PC-3 (cell line): ENCODE measurements around the gene STOX2. TPM values are rescaled to one million over a fixed set of nuclear protein-coding genes. Genes with fewer than 3 reads are reported as not detected.

ENCODE experiments used
- ATAC-seq: fragments of 200-7000 bp; cut with Tn5 transposase; 2 replicates; pipeline ENCODE4 v1.9.1; 2020; ENCODE audit warnings: mild to moderate bottlenecking, moderate library complexity
- BruUV-seq: library from RNA; stranded (reverse); fragments of 400-500 nt; replicated peaks from 2 replicates; lab custom pipeline; 2021; lab: Mats Ljungman, UMichigan
- CTCF ChIA-PET: fragments of 300-600 bp; sonication (Branson Sonifier 250); formaldehyde crosslinking; loops from one replicate; lab custom pipeline; 2022; ENCODE audit warnings: antibody characterized with exemption; lab: Charles Lee
- POLR2A ChIA-PET: fragments of 300-600 bp; sonication (Branson Sonifier 250); formaldehyde crosslinking; loops from one replicate; lab custom pipeline; 2022; ENCODE audit warnings: antibody characterized with exemption; ENCODE audit not compliant: unreplicated experiment; lab: Charles Lee
- DNase-seq: peaks from one replicate; pipeline ENCODE4 v3.0.0-alpha.2; 2015
- H2AFZ ChIP-seq: fragments of 300-600 bp; sonication (generic); 2 replicates; pipeline ENCODE4 v1.6.0; 2016; ENCODE audit warnings: antibody characterized with exemption, low read length
- H3F3A ChIP-seq: fragments of 300-600 bp; sonication (generic); one replicate; pipeline ENCODE4 v1.6.0; 2017; ENCODE audit warnings: antibody characterized with exemption, low read length, control low read depth, mild to moderate bottlenecking; ENCODE audit not compliant: unreplicated experiment
- H3K27ac ChIP-seq: fragments of 300-600 bp; sonication (generic); 2 replicates; pipeline ENCODE4 v1.5.1; 2016; ENCODE audit warnings: mild to moderate bottlenecking, low read length
- H3K27me3 ChIP-seq: fragments of 300-600 bp; sonication (generic); 2 replicates; pipeline ENCODE4 v1.6.1; 2016; ENCODE audit warnings: low read length, mixed read lengths
- H3K36me3 ChIP-seq: fragments of 300-600 bp; sonication (generic); 2 replicates; pipeline ENCODE4 v1.6.1; 2016; ENCODE audit warnings: low read depth, mixed run types, low read length, mixed read lengths
- H3K4me1 ChIP-seq: fragments of 300-600 bp; sonication (generic); 2 replicates; pipeline ENCODE4 v1.5.1; 2016; ENCODE audit warnings: low read length; ENCODE audit not compliant: insufficient read depth
- H3K4me2 ChIP-seq: fragments of 300-600 bp; sonication (generic); 2 replicates; pipeline ENCODE4 v1.6.0; 2016; ENCODE audit warnings: low read length
- H3K4me3 ChIP-seq: fragments of 300-600 bp; sonication (generic); 2 replicates; pipeline ENCODE4 v1.5.1; 2016; ENCODE audit warnings: mild to moderate bottlenecking, low read length, mixed read lengths
- H3K79me2 ChIP-seq: fragments of 300-600 bp; sonication (generic); 2 replicates; pipeline ENCODE4 v1.6.1; 2017; ENCODE audit warnings: low read length, mixed read lengths
- H3K9ac ChIP-seq: fragments of 300-600 bp; sonication (generic); 2 replicates; pipeline ENCODE4 v1.6.0; 2016; ENCODE audit warnings: mild to moderate bottlenecking, low read length
- H3K9me2 ChIP-seq: fragments of 300-600 bp; sonication (generic); replicated peaks from 2 replicates; pipeline ENCODE4 v1.6.1; 2016; ENCODE audit warnings: mixed run types, low read length, mixed read lengths
- H3K9me3 ChIP-seq: fragments of 300-600 bp; sonication (generic); 2 replicates; pipeline ENCODE4 v1.6.1; 2016; ENCODE audit warnings: low read length, mixed read lengths
- H4K20me1 ChIP-seq: fragments of 300-600 bp; sonication (generic); 2 replicates; pipeline ENCODE4 v1.6.1; 2016; ENCODE audit warnings: low read length, mixed read lengths
- EZH2 ChIP-seq: fragments of 300-600 bp; sonication (generic); IDR thresholded peaks from one replicate; pipeline ENCODE4 v1.6.1; 2017; ENCODE audit warnings: antibody characterized with exemption, mild to moderate bottlenecking, low read length; ENCODE audit not compliant: unreplicated experiment
- EZH2phosphoT487 ChIP-seq: fragments of 300-600 bp; sonication (generic); IDR thresholded peaks from 2 replicates; pipeline ENCODE4 v1.6.1; 2018; ENCODE audit warnings: mild to moderate bottlenecking, antibody characterized with exemption, low read length, borderline replicate concordance
- intact Hi-C: fragments of 100-400 bp; cut with micrococcal nuclease; formaldehyde crosslinking; loops from 2 replicates; pipeline ENCODE4 v1.9.0; 2023
- total RNA-seq: library from RNA; depleted of rRNA; stranded (reverse); fragments of >200 nt; gene quantifications from 2 replicates; pipeline ENCODE4 v1.2.3, GENCODE V29; 2014
- TF ChIP-seq, protein P1 (sequence below): fragments of 300-600 bp; sonication (generic); conservative IDR thresholded peaks from 2 replicates; pipeline ENCODE4 v1.5.1; 2017; ENCODE audit warnings: antibody characterized with exemption, low read depth, mild to moderate bottlenecking, low read length

Gene STOX2
- total RNA-seq, 1 experiment from 2014 or later, result 3.6 TPM

DNA sequence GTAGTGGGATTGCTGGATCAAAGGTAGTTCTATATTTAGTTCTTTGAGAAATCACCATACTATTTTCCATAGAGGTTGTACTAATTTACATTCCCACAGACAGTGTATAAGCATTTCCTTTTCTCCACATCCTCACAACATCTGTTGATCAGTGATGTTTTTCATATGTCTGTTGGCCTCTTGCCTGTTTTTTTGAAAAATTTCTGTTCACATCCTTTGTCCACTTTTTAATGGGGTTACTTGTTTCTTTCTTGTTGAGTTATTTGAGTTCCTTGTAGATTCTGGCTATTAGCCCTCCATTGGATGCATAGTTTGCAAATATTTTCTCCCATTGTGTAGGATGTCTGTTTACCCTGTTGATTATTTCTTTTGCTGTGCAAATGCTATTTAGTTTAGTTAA lies 72.6 kb downstream of the STOX2 start:
- DNase-seq, result no peak
- ChIA-PET CTCF (no interaction called here), POLR2A (no interaction called here)
- no peak overlapping the region for H2AFZ ChIP-seq
- no peak overlapping the region for H3K4me3 ChIP-seq
- TF ChIP-seq EZH2 (no peak), EZH2phosphoT487 (no peak)
- TF ChIP-seq, protein P1, sequence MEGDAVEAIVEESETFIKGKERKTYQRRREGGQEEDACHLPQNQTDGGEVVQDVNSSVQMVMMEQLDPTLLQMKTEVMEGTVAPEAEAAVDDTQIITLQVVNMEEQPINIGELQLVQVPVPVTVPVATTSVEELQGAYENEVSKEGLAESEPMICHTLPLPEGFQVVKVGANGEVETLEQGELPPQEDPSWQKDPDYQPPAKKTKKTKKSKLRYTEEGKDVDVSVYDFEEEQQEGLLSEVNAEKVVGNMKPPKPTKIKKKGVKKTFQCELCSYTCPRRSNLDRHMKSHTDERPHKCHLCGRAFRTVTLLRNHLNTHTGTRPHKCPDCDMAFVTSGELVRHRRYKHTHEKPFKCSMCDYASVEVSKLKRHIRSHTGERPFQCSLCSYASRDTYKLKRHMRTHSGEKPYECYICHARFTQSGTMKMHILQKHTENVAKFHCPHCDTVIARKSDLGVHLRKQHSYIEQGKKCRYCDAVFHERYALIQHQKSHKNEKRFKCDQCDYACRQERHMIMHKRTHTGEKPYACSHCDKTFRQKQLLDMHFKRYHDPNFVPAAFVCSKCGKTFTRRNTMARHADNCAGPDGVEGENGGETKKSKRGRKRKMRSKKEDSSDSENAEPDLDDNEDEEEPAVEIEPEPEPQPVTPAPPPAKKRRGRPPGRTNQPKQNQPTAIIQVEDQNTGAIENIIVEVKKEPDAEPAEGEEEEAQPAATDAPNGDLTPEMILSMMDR, result no peak
- no peaks in the 10 kb centered on the region for H3K9me3 ChIP-seq
- H3K9me2 ChIP-seq, result no peaks in the 10 kb centered on the region
- BruUV-seq, result no TSS peak
- intact Hi-C loops, result no loop called here
- H3K4me2 ChIP-seq, result no peak overlapping the region
- no peak for ATAC-seq
- no peak overlapping the region for H3K27ac ChIP-seq
- no peaks in the 10 kb centered on the region for H3K79me2 ChIP-seq
- no peaks in the 10 kb centered on the region for H3K27me3 ChIP-seq
- H3K4me1 ChIP-seq, result no peaks in the 10 kb centered on the region
- no peaks in the 10 kb centered on the region for H4K20me1 ChIP-seq
- no peaks in the 10 kb centered on the region for H3K36me3 ChIP-seq
- H3K9ac ChIP-seq, result no peak overlapping the region
- H3F3A ChIP-seq, result no peaks in the 10 kb centered on the region

DNA sequence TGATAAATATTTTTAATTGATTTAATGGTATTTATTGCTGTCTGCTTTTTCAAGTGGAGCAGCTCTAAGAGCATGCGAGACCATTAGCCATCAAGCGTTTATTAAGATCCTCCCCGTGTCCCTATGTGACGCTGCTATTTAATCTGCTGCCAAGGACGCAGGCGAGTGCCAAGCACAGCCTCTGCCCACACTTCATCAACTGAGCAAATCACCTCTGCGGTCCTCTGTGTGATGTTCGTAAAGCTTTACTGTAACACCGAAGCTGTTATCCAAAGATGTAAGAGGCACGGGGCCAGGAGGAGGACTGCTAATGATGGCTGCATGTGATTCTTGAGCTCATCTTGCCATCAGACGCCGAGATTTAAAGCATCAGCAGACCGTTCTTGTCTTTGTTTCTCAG lies 79.5 kb downstream of the STOX2 start:
- Histone ChIP-seq H2AFZ (no peak overlapping the region), H3K9me3 (no peaks in the 10 kb centered on the region), H3K9me2 (no peaks in the 10 kb centered on the region), H3K27me3 (no peaks in the 10 kb centered on the region), H3K4me2 (no peak overlapping the region), H4K20me1 (no peaks in the 10 kb centered on the region), H3K36me3 (no peaks in the 10 kb centered on the region), H3K4me1 (peaks cover 14% of the 10 kb centered on the region), H3K27ac (no peak overlapping the region), H3K9ac (no peak overlapping the region), H3K4me3 (no peak overlapping the region), H3K79me2 (no peaks in the 10 kb centered on the region; the same call in 1 of the 2 replicates), H3F3A (no peaks in the 10 kb centered on the region)
- ATAC-seq, result no peak
- no peak for DNase-seq
- intact Hi-C loops, result no loop called here
- ChIA-PET POLR2A (no interaction called here), CTCF (interaction anchor here (0.5 kb wide), 1 partner anchor 382 kb away, joined by 4 read pairs; no protein-coding TSS in a partner anchor)
- no peak for TF ChIP-seq EZH2
- TF ChIP-seq, protein P1, result no peak
- no peak for TF ChIP-seq EZH2phosphoT487
- no TSS peak for BruUV-seq

DNA sequence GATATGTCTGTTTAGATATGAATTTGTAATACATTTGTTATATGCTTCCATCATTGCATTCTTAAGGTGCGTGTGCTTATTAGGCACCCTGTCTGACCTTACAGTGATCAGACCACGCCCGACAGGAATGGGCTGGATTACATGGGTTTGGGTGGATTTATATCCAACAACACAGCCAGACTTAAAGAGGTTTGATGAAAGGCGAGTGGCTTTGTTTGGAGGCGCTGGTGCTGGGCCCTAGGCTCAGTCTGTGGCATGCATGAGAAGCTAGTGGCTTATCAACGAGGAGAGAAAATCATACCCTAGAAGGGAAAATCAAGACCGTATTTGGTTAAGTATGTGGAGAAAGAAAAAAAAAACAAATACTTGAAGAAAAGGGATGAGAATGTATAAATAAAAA lies 80.7 kb downstream of the STOX2 start:
- intact Hi-C loops, result no loop called here
- no peak for ATAC-seq
- no peak overlapping the region for H3K4me3 ChIP-seq
- H3F3A ChIP-seq, result no peaks in the 10 kb centered on the region
- no peak overlapping the region for H3K27ac ChIP-seq
- H3K27me3 ChIP-seq, result no peaks in the 10 kb centered on the region
- BruUV-seq, result no TSS peak
- no peaks in the 10 kb centered on the region; the same call in 1 of the 2 replicates for H3K79me2 ChIP-seq
- peaks cover 14% of the 10 kb centered on the region for H3K4me1 ChIP-seq
- H2AFZ ChIP-seq, result no peak overlapping the region
- POLR2A ChIA-PET, result no interaction called here
- CTCF ChIA-PET, result no interaction called here
- no peak overlapping the region for H3K4me2 ChIP-seq
- no peaks in the 10 kb centered on the region for H3K9me2 ChIP-seq
- no peak for DNase-seq
- no peak overlapping the region for H3K9ac ChIP-seq
- no peaks in the 10 kb centered on the region for H4K20me1 ChIP-seq
- H3K36me3 ChIP-seq, result no peaks in the 10 kb centered on the region
- no peaks in the 10 kb centered on the region for H3K9me3 ChIP-seq
- TF ChIP-seq EZH2 (no peak), EZH2phosphoT487 (no peak)
- TF ChIP-seq, protein P1, result no peak
